ENCODE results near the gene OSBPL1A. TPM values are rescaled to one million over a fixed set of nuclear protein-coding genes. Genes with fewer than 3 reads are reported as not detected.

The OSBPL1A gene
- total RNA-seq, 6 donors from 2014 or later: 33.3 to 64.5 (median 55.4) TPM

DNA sequence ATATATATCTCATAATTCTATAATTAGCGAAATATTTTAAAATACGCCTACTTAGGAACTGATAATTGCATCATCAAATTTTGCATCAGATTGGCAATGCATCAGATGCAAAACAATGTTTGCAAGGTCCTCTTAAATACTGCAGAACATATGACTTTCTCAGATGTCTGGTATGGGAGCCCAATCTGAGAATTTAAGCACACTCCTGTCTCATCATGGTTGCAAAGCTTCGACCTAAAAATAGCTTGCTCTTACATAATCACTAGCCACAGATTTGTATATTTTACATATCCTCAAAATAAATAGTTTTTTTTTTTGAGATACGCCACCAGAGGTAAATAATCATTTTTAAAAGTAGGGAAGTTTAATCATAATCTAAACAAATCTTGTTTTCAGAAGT, 135.5 kb downstream of the OSBPL1A start:
- DNase-seq: no peak
- H3K9me3 ChIP-seq: peaks cover 0 to under 1% (median 0%) of the 10 kb centered on the region in 4 donors
- ATAC-seq (ENCODE audit: low FRiP score in 2 of 2): no peak
- H3K27me3 ChIP-seq: no peaks in the 10 kb centered on the region
- TF ChIP-seq, protein P1, sequence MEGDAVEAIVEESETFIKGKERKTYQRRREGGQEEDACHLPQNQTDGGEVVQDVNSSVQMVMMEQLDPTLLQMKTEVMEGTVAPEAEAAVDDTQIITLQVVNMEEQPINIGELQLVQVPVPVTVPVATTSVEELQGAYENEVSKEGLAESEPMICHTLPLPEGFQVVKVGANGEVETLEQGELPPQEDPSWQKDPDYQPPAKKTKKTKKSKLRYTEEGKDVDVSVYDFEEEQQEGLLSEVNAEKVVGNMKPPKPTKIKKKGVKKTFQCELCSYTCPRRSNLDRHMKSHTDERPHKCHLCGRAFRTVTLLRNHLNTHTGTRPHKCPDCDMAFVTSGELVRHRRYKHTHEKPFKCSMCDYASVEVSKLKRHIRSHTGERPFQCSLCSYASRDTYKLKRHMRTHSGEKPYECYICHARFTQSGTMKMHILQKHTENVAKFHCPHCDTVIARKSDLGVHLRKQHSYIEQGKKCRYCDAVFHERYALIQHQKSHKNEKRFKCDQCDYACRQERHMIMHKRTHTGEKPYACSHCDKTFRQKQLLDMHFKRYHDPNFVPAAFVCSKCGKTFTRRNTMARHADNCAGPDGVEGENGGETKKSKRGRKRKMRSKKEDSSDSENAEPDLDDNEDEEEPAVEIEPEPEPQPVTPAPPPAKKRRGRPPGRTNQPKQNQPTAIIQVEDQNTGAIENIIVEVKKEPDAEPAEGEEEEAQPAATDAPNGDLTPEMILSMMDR (IDR thresholded peaks at IDR 0.05): no peak
- TF ChIP-seq EP300 (IDR thresholded peaks at IDR 0.05) (no peak), POLR2A (IDR thresholded peaks at IDR 0.05) (no peak), POLR2AphosphoS5 (IDR thresholded peaks at IDR 0.05) (no peak)
- no peak overlapping the region for H3K27ac ChIP-seq
- 50 to 54% methylated on average over 4 of the region's 4 CpGs for WGBS, 2 donors
- H3K4me1 ChIP-seq: peaks cover 6 to 9% (median 9%) of the 10 kb centered on the region in 4 donors
- H3K36me3 ChIP-seq: no peaks in the 10 kb centered on the region
- no peak overlapping the region for H3K4me3 ChIP-seq

DNA sequence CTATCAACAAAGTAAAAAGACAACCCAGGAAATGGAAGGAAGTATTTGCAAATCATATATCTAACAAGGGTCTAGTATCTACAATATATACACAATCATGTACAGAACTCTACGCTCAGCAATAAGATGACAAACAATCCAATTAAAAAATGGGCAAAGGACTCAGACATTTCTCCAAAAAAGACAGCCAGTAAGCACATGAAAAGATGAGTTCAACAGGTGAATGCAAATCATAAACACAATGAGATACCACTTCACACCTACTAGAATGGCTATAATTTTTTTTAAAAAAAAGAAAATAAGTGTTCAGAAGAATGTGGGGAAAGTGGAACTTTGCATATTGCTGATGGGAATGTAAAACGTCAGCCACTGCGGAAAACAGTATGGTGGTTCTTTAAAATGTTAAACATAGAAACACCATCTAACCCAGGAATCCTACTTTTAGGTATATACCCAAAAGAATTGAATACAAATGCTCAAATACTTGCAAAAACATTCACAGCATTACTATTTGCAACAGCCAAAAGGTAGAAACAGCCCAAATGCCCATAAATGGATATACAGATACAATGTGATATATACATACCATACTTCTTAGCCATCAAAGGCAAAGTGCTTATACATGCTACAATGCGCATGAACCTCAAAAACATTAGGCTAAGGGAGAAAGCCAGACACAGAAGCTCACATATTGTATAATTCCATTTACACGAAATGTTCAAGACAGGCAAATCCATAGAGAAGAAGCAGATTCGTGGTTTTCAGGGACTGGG, 137.6 kb downstream of the OSBPL1A start:
- DNase-seq: no peak
- no peaks in the 10 kb centered on the region for H3K36me3 ChIP-seq
- WGBS, 2 donors: 92 to 94% methylated on average over 6 of the region's 6 CpGs
- no peak for ATAC-seq (ENCODE audit: low FRiP score in 2 of 2)
- no peaks in the 10 kb centered on the region for H3K27me3 ChIP-seq
- H3K27ac ChIP-seq: no peak overlapping the region
- peaks cover 6 to 9% (median 9%) of the 10 kb centered on the region in 4 donors for H3K4me1 ChIP-seq
- H3K9me3 ChIP-seq: peaks cover 0 to 2% (median 0%) of the 10 kb centered on the region in 4 donors
- H3K4me3 ChIP-seq: no peak overlapping the region
- TF ChIP-seq POLR2A (IDR thresholded peaks at IDR 0.05): no peak
- no peak for TF ChIP-seq EP300 (IDR thresholded peaks at IDR 0.05)
- TF ChIP-seq, protein P1 (IDR thresholded peaks at IDR 0.05): no peak
- TF ChIP-seq POLR2AphosphoS5 (IDR thresholded peaks at IDR 0.05): no peak

DNA sequence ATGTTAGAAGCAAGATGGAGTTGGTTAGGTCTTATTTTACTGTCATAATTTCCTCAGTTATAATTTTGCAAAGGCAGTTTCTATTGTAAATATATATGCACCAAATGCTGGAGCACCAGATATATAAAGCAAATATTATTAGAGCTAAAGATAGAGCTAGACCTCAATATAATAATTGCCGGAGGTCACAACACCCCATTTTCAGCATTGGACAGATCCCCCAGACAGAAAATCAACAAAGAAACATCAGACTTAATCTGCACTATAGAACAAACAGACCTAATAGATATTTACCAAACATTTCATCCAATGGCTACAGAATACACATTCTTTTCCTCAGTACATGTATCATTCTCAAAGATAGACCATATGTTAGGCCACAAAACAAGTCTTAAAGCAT, 143.6 kb downstream of the OSBPL1A start:
- Histone ChIP-seq H3K27ac (no peak overlapping the region), H3K4me1 (no peaks in the 10 kb centered on the region), H3K4me3 (no peak overlapping the region), H3K27me3 (no peaks in the 10 kb centered on the region), H3K9me3 (peaks cover 0 to 2% (median 0%) of the 10 kb centered on the region in 4 donors), H3K36me3 (no peaks in the 10 kb centered on the region)
- DNase-seq (no peak), ATAC-seq (ENCODE audit: low FRiP score in 2 of 2) (no peak)
- TF ChIP-seq POLR2A (IDR thresholded peaks at IDR 0.05) (no peak), EP300 (IDR thresholded peaks at IDR 0.05) (no peak), POLR2AphosphoS5 (IDR thresholded peaks at IDR 0.05) (no peak)
- TF ChIP-seq, protein P1 (IDR thresholded peaks at IDR 0.05): no peak
- 81 to 92% methylated on average over 1 of the region's 1 CpG for WGBS, 2 donors

DNA sequence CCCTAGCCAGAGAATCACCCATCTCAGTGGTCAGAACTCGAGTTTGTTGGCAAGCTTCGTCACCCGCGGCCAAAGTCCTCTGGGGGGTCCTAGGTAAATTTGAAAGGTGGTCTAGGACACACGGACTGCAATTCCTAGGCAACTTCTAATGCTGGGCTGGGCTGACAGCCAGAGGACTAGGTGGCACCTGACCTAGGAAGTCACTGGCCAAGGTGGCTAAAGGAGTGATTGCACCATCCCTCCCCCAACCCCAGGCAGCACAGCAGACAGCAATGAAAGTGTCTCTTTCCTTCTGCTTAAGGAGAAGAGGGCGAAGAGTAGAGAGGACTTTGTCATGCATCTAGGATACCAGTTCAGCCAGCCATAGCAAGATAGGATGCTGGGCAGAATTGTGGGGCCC, 147.9 kb downstream of the OSBPL1A start:
- Histone ChIP-seq H3K36me3 (no peaks in the 10 kb centered on the region), H3K27ac (no peak overlapping the region), H3K4me3 (no peak overlapping the region), H3K27me3 (no peaks in the 10 kb centered on the region), H3K4me1 (no peaks in the 10 kb centered on the region), H3K9me3 (no peaks in the 10 kb centered on the region)
- TF ChIP-seq, protein P1 (IDR thresholded peaks at IDR 0.05): no peak
- no peak for TF ChIP-seq POLR2AphosphoS5 (IDR thresholded peaks at IDR 0.05)
- no peak for TF ChIP-seq EP300 (IDR thresholded peaks at IDR 0.05)
- no peak for TF ChIP-seq POLR2A (IDR thresholded peaks at IDR 0.05)
- ATAC-seq (ENCODE audit: low FRiP score in 2 of 2) (no peak), DNase-seq (no peak)
- 93 to 98% methylated on average over 5 to 6 of the region's 6 CpGs for WGBS, 2 donors

DNA sequence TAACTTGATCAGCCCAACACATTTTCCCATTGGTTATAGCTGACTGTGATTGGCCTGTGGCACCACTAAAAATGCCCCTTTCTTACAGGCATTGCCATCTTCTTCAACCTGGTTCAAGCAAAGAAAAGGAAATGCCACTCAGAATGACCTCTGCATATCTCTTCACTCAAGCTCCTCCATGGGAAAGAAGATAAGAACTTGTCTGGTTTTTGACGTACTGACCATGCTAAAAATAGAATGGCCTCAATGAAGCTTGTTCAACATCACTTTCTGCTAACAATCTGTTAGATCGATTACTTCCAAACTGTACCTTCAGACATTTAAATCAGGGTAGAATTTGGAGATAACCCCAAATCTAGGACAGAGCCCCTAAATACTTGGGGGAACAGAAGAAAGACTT, 149.3 kb downstream of the OSBPL1A start:
- Histone ChIP-seq H3K9me3 (no peaks in the 10 kb centered on the region), H3K36me3 (no peaks in the 10 kb centered on the region), H3K27ac (no peak overlapping the region), H3K4me3 (no peak overlapping the region), H3K27me3 (no peaks in the 10 kb centered on the region), H3K4me1 (no peaks in the 10 kb centered on the region)
- no peak for DNase-seq
- ATAC-seq (ENCODE audit: low FRiP score in 2 of 2): no peak
- WGBS, 2 donors: 53 to 65% methylated on average over 2 of the region's 2 CpGs
- TF ChIP-seq, protein P1 (IDR thresholded peaks at IDR 0.05): no peak
- no peak for TF ChIP-seq EP300 (IDR thresholded peaks at IDR 0.05)
- no peak for TF ChIP-seq POLR2AphosphoS5 (IDR thresholded peaks at IDR 0.05)
- no peak for TF ChIP-seq POLR2A (IDR thresholded peaks at IDR 0.05)
